ENCODE data around the gene COPG2. TPM values are rescaled to one million over a fixed set of nuclear protein-coding genes. Genes with fewer than 3 reads are reported as not detected.
A peak's percentile ranks its signal among the peaks of the same experiment; 100 is the strongest.

Gene COPG2
- total RNA-seq, 4 donors from 2014 or later: 22.4 to 25.7 (median 24.7) TPM

DNA sequence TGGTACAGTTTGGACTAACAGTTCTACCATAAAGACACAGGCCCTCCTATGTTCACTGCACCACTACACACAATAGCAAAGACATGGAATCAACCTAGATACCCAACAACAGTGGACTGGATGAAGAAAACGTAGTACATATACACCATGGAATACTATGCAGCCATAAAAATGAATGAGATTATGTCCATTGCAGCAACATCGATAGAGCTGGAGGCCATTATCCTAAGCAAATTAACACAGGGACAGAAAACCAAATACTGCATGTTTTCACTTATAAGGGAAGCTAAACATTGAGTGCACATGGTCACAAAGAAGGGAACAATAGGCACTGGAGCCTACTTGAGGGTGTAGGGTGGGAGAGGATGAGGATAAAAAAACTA lies 101.7 kb downstream of the COPG2 start:
- Histone ChIP-seq H3K4me1 (no peaks in the 10 kb centered on the region), H3K27me3 (no peaks in the 10 kb centered on the region), H3K36me3 (no peaks in the 10 kb centered on the region), H3K27ac (no peak overlapping the region), H3K4me3 (replicated peaks in 1 of 3) (no peak overlapping the region), H3K9me3 (no peaks in the 10 kb centered on the region)
- no peak for DNase-seq
- WGBS, 2 donors: 92 to 96% methylated on average over 2 of the region's 2 CpGs
- intact Hi-C loops (cut with DNase I): no loop called here
- TF ChIP-seq POLR2A (IDR thresholded peaks at IDR 0.05): no peak
- TF ChIP-seq, protein P1, sequence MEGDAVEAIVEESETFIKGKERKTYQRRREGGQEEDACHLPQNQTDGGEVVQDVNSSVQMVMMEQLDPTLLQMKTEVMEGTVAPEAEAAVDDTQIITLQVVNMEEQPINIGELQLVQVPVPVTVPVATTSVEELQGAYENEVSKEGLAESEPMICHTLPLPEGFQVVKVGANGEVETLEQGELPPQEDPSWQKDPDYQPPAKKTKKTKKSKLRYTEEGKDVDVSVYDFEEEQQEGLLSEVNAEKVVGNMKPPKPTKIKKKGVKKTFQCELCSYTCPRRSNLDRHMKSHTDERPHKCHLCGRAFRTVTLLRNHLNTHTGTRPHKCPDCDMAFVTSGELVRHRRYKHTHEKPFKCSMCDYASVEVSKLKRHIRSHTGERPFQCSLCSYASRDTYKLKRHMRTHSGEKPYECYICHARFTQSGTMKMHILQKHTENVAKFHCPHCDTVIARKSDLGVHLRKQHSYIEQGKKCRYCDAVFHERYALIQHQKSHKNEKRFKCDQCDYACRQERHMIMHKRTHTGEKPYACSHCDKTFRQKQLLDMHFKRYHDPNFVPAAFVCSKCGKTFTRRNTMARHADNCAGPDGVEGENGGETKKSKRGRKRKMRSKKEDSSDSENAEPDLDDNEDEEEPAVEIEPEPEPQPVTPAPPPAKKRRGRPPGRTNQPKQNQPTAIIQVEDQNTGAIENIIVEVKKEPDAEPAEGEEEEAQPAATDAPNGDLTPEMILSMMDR (IDR thresholded peaks at IDR 0.05): no peak

GRCh38 chr7:130566168-130566897 lies 102.2 kb downstream of the COPG2 start:
- no peaks in the 10 kb centered on the region for H3K4me1 ChIP-seq
- no peaks in the 10 kb centered on the region for H3K9me3 ChIP-seq
- intact Hi-C loops (cut with DNase I): no loop called here
- DNase-seq: peak; percentile 1 to 3
- WGBS, 2 donors: 80 to 84% methylated on average over 9 of the region's 9 CpGs
- no peak overlapping the region for H3K27ac ChIP-seq
- H3K27me3 ChIP-seq: no peaks in the 10 kb centered on the region
- TF ChIP-seq, protein P1 (IDR thresholded peaks at IDR 0.05): no peak
- no peak for TF ChIP-seq POLR2A (IDR thresholded peaks at IDR 0.05)
- H3K36me3 ChIP-seq: no peaks in the 10 kb centered on the region
- H3K4me3 ChIP-seq (replicated peaks in 1 of 3): no peak overlapping the region

DNA sequence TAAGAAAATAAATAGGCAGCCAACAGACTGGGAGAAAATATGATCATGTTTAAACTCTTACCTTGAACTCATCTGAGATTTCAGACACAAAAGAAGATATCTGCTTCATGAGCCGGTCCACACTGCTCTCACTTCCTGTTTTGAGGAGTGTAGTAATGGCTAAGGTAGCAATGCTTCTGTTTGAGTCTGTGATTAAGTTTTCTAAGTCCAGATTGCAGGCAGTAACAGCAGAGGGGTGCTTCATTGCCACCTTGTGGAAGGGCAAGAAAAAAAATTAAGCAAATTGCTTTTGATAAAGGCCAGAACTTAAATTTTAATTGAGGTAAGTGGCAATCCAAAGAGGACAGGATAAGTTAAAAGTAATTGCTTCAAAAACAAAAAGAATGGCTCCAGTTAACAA lies 107.6 kb downstream of the COPG2 start:
- TF ChIP-seq, protein P1 (IDR thresholded peaks at IDR 0.05): no peak
- TF ChIP-seq POLR2A (IDR thresholded peaks at IDR 0.05): no peak
- DNase-seq: no peak
- no peaks in the 10 kb centered on the region for H3K27me3 ChIP-seq
- intact Hi-C loops (cut with DNase I): no loop called here
- H3K4me3 ChIP-seq (replicated peaks in 1 of 3): no peak overlapping the region
- H3K9me3 ChIP-seq: no peaks in the 10 kb centered on the region
- no peaks in the 10 kb centered on the region for H3K4me1 ChIP-seq
- no peaks in the 10 kb centered on the region for H3K36me3 ChIP-seq
- 77 to 85% methylated on average over 1 of the region's 1 CpG for WGBS, 2 donors
- no peak overlapping the region for H3K27ac ChIP-seq

DNA sequence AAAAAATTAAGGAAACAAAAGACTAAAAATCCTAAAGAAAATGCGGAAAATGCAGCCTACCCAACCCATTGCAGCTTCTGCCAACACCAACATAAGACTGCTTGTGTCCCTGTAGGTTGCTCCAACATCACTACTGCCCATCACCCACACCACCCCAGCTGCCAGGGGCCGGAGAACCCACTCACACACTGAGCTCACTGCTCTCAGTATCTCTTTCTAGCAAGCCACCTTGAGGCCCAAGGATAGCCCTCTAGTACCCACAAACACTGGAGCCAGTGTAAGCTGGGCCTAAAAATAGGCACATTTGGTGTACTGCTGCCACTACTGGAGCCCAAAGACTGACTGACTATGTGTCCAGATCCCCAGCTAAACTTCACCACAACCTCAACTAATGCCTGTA lies 109.4 kb downstream of the COPG2 start:
- TF ChIP-seq POLR2A (IDR thresholded peaks at IDR 0.05): no peak
- TF ChIP-seq, protein P1 (IDR thresholded peaks at IDR 0.05): no peak
- H3K27me3 ChIP-seq: no peaks in the 10 kb centered on the region
- no peaks in the 10 kb centered on the region for H3K4me1 ChIP-seq
- WGBS, 2 donors: 100% methylated on average over 2 of the region's 2 CpGs
- H3K9me3 ChIP-seq: no peaks in the 10 kb centered on the region
- intact Hi-C loops (cut with DNase I): no loop called here
- no peaks in the 10 kb centered on the region for H3K36me3 ChIP-seq
- H3K27ac ChIP-seq: no peak overlapping the region
- DNase-seq: no peak
- H3K4me3 ChIP-seq (replicated peaks in 1 of 3): no peak overlapping the region

GRCh38 chr7:130554481-130554880 lies 114.1 kb downstream of the COPG2 start:
- Histone ChIP-seq H3K36me3 (no peaks in the 10 kb centered on the region), H3K4me1 (no peaks in the 10 kb centered on the region), H3K27me3 (no peaks in the 10 kb centered on the region), H3K9me3 (no peaks in the 10 kb centered on the region), H3K27ac (no peak overlapping the region), H3K4me3 (replicated peaks in 1 of 3) (no peak overlapping the region)
- intact Hi-C loops (cut with DNase I): no loop called here
- 89 to 96% methylated on average over 3 of the region's 3 CpGs for WGBS, 2 donors
- TF ChIP-seq, protein P1 (IDR thresholded peaks at IDR 0.05): no peak
- TF ChIP-seq POLR2A (IDR thresholded peaks at IDR 0.05): no peak
- DNase-seq: no peak

Data from thyroid gland (tissue), 4 donors.